ENCODE measurements around the gene MIA2. TPM values are rescaled to one million over a fixed set of nuclear protein-coding genes. Genes with fewer than 3 reads are reported as not detected.

The MIA2 gene
- total RNA-seq, 2 donors from 2014 or later: 41.8 to 61.8 TPM

DNA sequence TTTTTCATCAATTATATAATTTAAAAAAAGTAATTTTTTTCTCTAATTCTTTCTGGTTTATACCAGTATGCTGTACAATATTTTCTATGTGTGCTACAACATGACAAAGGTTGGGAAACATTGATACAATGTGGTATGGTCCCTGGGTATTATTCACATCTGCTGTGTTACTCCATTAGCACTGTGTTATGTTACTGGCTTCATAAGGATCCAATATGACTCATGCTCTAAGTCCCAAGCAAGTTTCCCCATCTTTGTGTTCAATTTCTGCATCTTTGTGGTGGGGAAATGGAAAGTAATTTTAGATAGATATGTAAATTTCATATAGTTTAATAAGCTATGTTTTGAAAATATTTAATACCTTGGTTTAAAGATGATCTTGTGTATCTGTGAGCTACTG, 162.7 kb downstream of the MIA2 start:
- H3K36me3 ChIP-seq: no peaks in the 10 kb centered on the region
- H3K9me3 ChIP-seq: no peaks in the 10 kb centered on the region
- H3K27me3 ChIP-seq: no peaks in the 10 kb centered on the region
- DNase-seq: no peak
- TF ChIP-seq, protein P1, sequence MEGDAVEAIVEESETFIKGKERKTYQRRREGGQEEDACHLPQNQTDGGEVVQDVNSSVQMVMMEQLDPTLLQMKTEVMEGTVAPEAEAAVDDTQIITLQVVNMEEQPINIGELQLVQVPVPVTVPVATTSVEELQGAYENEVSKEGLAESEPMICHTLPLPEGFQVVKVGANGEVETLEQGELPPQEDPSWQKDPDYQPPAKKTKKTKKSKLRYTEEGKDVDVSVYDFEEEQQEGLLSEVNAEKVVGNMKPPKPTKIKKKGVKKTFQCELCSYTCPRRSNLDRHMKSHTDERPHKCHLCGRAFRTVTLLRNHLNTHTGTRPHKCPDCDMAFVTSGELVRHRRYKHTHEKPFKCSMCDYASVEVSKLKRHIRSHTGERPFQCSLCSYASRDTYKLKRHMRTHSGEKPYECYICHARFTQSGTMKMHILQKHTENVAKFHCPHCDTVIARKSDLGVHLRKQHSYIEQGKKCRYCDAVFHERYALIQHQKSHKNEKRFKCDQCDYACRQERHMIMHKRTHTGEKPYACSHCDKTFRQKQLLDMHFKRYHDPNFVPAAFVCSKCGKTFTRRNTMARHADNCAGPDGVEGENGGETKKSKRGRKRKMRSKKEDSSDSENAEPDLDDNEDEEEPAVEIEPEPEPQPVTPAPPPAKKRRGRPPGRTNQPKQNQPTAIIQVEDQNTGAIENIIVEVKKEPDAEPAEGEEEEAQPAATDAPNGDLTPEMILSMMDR (IDR thresholded peaks at IDR 0.05): no peak
- intact Hi-C loops (cut with DNase I): no loop called here
- H3K4me3 ChIP-seq: no peak overlapping the region
- no peak overlapping the region for H3K9ac ChIP-seq (ENCODE audit: low read depth in 2 of 2, low read length in 2 of 2)
- no peaks in the 10 kb centered on the region for H3K4me1 ChIP-seq
- no peak overlapping the region for H3K27ac ChIP-seq

DNA sequence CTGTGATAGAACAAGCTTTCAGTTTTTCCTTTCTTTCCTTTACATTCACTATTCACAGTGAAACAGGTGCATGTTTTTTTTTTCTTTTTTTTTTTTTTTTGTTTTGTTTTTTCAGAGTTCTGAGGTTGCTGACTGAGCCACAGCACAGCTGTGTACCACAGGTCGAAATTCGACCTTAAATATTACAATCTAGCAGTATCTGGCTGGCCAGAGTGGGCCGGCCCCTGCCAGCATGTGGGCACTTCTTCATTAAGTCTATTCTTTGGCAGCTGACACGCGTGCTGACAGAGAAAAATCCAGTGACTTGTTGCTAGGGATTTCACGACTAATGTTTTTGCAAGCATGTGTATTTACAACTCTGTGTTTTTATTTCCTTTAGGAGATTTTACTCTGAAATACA, 164.7 kb downstream of the MIA2 start:
- no peaks in the 10 kb centered on the region for H3K4me1 ChIP-seq
- DNase-seq: no peak
- H3K27ac ChIP-seq: no peak overlapping the region
- no peak overlapping the region for H3K4me3 ChIP-seq
- no peak overlapping the region for H3K9ac ChIP-seq (ENCODE audit: low read depth in 2 of 2, low read length in 2 of 2)
- TF ChIP-seq, protein P1 (IDR thresholded peaks at IDR 0.05): no peak
- no peaks in the 10 kb centered on the region for H3K36me3 ChIP-seq
- no peaks in the 10 kb centered on the region for H3K27me3 ChIP-seq
- intact Hi-C loops (cut with DNase I): no loop called here
- H3K9me3 ChIP-seq: no peaks in the 10 kb centered on the region

DNA sequence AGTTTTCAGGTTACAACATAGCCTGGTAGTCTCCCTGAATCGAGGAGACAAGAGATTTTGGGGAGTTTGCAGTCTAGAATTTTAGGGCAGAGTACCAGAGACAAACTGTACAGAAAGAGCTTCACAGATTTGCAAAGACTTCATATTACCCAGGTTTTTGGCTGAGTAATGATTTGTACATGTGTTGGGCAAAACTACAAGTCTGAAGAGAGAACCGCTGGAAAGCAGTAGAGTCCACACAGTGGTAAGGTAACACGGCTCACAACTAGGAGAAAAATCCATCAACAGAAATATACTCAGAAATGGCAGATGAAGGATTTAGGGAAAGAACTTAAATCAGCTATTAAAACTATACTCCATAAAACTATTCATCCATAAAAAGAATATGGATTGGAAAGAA, 172.8 kb downstream of the MIA2 start:
- no peak for DNase-seq
- H3K4me3 ChIP-seq: no peak overlapping the region
- no peaks in the 10 kb centered on the region for H3K27me3 ChIP-seq
- TF ChIP-seq, protein P1 (IDR thresholded peaks at IDR 0.05): no peak
- H3K9ac ChIP-seq (ENCODE audit: low read depth in 2 of 2, low read length in 2 of 2): no peak overlapping the region
- H3K36me3 ChIP-seq: no peaks in the 10 kb centered on the region
- H3K4me1 ChIP-seq: no peaks in the 10 kb centered on the region
- no peak overlapping the region for H3K27ac ChIP-seq
- H3K9me3 ChIP-seq: no peaks in the 10 kb centered on the region
- intact Hi-C loops (cut with DNase I): no loop called here

DNA sequence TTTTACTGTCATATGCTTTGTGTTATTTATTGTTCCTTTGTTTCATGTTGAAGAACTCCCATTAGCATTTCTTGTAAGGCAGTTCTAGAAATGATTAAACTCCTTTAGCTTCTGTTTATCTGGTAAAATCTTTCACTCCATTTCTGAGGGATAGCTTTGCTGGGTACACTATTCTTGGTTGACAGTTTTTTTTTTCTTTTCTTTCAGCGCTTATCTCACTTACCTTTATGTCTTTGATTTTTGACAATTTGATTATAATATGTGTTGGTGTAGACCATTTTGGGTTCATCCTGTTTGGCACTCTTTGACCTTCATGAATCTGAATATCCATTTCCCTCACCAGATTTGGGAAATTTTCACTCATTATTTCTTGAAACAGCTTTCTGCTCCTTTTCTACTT, 182.4 kb downstream of the MIA2 start:
- H3K4me3 ChIP-seq: no peak overlapping the region
- no peak for DNase-seq
- H3K27ac ChIP-seq: no peak overlapping the region
- H3K4me1 ChIP-seq: no peaks in the 10 kb centered on the region
- TF ChIP-seq, protein P1 (IDR thresholded peaks at IDR 0.05): no peak
- no peak overlapping the region for H3K9ac ChIP-seq (ENCODE audit: low read depth in 2 of 2, low read length in 2 of 2)
- H3K36me3 ChIP-seq: no peaks in the 10 kb centered on the region
- no peaks in the 10 kb centered on the region for H3K9me3 ChIP-seq
- intact Hi-C loops (cut with DNase I): no loop called here
- H3K27me3 ChIP-seq: no peaks in the 10 kb centered on the region

DNA sequence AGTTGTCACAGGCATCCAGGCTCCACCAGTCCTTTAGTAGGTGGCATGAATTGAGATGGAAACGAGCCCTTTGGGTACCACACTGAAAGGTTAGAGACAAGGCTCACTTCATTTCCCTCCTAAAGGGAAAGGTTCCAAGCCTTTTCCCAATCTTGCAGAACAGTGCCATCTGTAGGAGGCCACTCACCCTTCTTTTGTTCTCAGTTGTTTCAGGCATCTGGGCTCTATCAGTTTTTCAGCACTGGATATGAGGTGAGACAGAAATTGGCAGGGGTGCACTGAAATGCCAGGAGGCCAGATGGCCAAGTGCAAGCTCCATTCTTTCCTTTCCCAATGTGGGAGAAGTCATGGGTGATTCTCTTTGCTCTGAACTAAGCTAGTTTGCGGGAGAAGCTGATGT, 183.3 kb downstream of the MIA2 start:
- H3K4me1 ChIP-seq: no peaks in the 10 kb centered on the region
- no peaks in the 10 kb centered on the region for H3K9me3 ChIP-seq
- intact Hi-C loops (cut with DNase I): no loop called here
- no peak for DNase-seq
- TF ChIP-seq, protein P1 (IDR thresholded peaks at IDR 0.05): no peak
- H3K4me3 ChIP-seq: no peak overlapping the region
- H3K27ac ChIP-seq: no peak overlapping the region
- no peaks in the 10 kb centered on the region for H3K36me3 ChIP-seq
- H3K9ac ChIP-seq (ENCODE audit: low read depth in 2 of 2, low read length in 2 of 2): no peak overlapping the region
- no peaks in the 10 kb centered on the region for H3K27me3 ChIP-seq

DNA sequence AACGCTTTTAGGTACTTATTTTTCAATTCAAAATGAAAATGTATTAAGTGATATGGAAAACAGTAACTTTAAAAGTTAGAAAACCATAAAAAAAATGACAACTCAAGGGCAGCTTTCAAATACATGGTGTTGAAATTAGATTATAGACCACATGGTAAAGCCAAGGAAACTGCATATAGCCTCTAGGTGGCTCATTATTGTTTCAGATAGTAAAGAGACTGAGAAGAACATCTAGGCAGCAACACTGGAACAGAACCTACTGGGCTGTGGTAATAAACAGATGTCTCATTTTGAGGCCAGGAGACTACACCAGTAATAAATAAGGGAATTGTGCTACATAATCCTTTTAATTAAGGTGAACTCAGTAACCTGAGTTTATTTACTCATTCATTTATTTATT, 185.6 kb downstream of the MIA2 start:
- intact Hi-C loops (cut with DNase I): no loop called here
- no peak overlapping the region for H3K9ac ChIP-seq (ENCODE audit: low read depth in 2 of 2, low read length in 2 of 2)
- H3K4me1 ChIP-seq: no peaks in the 10 kb centered on the region
- no peaks in the 10 kb centered on the region for H3K36me3 ChIP-seq
- DNase-seq: no peak
- H3K4me3 ChIP-seq: no peak overlapping the region
- no peaks in the 10 kb centered on the region for H3K27me3 ChIP-seq
- TF ChIP-seq, protein P1 (IDR thresholded peaks at IDR 0.05): no peak
- no peak overlapping the region for H3K27ac ChIP-seq
- no peaks in the 10 kb centered on the region for H3K9me3 ChIP-seq
